Type B pancreatic cell (in vitro differentiated cells): Measurements from ENCODE around the gene PLEKHG5. TPM values are rescaled to one million over a fixed set of nuclear protein-coding genes. Genes with fewer than 3 reads are reported as not detected.

Experiments used
- DNase-seq: peaks from one replicate; pipeline ENCODE4 v3.0.0; 2021; ENCODE audit warnings: mixed read lengths; ENCODE audit not compliant: unreplicated experiment; ENCODE audit errors: extremely low spot score
- H3K27ac Mint-ChIP-seq: 2 replicates; pipeline ENCODE4 v1.8.0; 2021; ENCODE audit warnings: mild to moderate bottlenecking, mixed read lengths
- H3K27me3 Mint-ChIP-seq: 2 replicates; pipeline ENCODE4 v1.8.0; 2021; ENCODE audit warnings: mixed read lengths
- H3K36me3 Mint-ChIP-seq: 2 replicates; pipeline ENCODE4 v1.8.0; 2021; ENCODE audit warnings: mixed read lengths
- H3K4me1 Mint-ChIP-seq: one replicate; pipeline ENCODE4 v1.8.0; 2021; ENCODE audit warnings: mixed read lengths; ENCODE audit not compliant: unreplicated experiment
- H3K4me3 Mint-ChIP-seq: 2 replicates; pipeline ENCODE4 v1.8.0; 2021; ENCODE audit warnings: mild to moderate bottlenecking, mixed read lengths
- H3K9me3 Mint-ChIP-seq: 2 replicates; pipeline ENCODE4 v1.8.0; 2021; ENCODE audit warnings: mixed read lengths
- total RNA-seq: library from RNA; stranded (reverse); gene quantifications from 2 replicates; pipeline ENCODE4 v1.2.1, GENCODE V29; 2021; ENCODE audit warnings: low replicate concordance
- TF ChIP-seq, protein P1 (sequence below): fragments of 200-600 bp; sonication (generic); conservative IDR thresholded peaks from 2 replicates; pipeline ENCODE4 v1.5.0; 2021; ENCODE audit warnings: antibody characterized with exemption, mild to moderate bottlenecking

PLEKHG5 gene
- total RNA-seq, 1 donor from 2014 or later, result 30.6 TPM

DNA sequence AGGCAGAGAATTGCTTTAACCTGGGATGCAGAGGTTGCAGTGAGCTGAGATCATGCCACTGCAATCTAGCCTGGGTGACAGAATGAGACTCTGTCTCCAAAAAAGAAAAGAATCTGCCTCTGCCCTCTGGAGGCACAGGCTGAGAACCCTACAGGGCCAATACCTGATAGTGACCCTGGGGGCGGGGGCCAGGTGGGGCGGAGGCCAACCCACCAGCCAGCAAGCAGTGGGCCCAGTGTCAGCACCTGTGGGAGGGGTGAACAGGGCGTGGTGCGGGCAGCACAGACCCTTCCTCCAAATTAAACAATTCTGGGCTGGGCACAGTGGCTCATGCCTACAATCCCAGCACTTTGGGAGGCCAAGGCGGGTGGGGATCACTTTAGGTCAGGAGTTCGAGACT, 19.0 kb upstream of the PLEKHG5 start:
- Mint-ChIP-seq H3K4me3 (no peak overlapping the region), H3K36me3 (no peaks in the 10 kb centered on the region), H3K9me3 (no peaks in the 10 kb centered on the region), H3K4me1 (peaks cover 13% of the 10 kb centered on the region), H3K27ac (no peak overlapping the region), H3K27me3 (no peaks in the 10 kb centered on the region)
- TF ChIP-seq, protein P1, sequence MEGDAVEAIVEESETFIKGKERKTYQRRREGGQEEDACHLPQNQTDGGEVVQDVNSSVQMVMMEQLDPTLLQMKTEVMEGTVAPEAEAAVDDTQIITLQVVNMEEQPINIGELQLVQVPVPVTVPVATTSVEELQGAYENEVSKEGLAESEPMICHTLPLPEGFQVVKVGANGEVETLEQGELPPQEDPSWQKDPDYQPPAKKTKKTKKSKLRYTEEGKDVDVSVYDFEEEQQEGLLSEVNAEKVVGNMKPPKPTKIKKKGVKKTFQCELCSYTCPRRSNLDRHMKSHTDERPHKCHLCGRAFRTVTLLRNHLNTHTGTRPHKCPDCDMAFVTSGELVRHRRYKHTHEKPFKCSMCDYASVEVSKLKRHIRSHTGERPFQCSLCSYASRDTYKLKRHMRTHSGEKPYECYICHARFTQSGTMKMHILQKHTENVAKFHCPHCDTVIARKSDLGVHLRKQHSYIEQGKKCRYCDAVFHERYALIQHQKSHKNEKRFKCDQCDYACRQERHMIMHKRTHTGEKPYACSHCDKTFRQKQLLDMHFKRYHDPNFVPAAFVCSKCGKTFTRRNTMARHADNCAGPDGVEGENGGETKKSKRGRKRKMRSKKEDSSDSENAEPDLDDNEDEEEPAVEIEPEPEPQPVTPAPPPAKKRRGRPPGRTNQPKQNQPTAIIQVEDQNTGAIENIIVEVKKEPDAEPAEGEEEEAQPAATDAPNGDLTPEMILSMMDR, result no peak
- no peak for DNase-seq

DNA sequence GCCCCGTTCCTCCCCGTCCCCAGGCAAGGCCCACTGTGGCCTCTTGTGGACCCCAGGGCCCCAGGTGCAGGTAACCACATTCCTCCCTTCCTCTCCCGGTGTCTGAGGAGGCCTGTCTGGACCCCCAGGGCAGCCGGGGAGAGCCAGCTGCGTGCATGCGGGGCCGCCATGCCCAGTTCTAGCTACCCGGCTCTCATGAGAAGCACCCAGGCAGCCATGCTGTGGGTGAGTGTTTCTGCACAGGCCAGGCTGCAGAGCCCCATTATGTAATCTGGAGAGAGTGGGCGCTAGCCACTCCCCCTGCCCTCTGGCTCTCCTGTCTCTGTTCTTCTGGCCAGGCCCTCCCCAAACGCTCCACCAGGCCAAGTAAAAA, 18.4 kb upstream of the PLEKHG5 start:
- Mint-ChIP-seq H3K4me3 (no peak overlapping the region), H3K36me3 (no peaks in the 10 kb centered on the region), H3K4me1 (peaks cover 13% of the 10 kb centered on the region), H3K27ac (no peak overlapping the region), H3K9me3 (no peaks in the 10 kb centered on the region), H3K27me3 (no peaks in the 10 kb centered on the region)
- TF ChIP-seq, protein P1, result no peak
- DNase-seq, result no peak

DNA sequence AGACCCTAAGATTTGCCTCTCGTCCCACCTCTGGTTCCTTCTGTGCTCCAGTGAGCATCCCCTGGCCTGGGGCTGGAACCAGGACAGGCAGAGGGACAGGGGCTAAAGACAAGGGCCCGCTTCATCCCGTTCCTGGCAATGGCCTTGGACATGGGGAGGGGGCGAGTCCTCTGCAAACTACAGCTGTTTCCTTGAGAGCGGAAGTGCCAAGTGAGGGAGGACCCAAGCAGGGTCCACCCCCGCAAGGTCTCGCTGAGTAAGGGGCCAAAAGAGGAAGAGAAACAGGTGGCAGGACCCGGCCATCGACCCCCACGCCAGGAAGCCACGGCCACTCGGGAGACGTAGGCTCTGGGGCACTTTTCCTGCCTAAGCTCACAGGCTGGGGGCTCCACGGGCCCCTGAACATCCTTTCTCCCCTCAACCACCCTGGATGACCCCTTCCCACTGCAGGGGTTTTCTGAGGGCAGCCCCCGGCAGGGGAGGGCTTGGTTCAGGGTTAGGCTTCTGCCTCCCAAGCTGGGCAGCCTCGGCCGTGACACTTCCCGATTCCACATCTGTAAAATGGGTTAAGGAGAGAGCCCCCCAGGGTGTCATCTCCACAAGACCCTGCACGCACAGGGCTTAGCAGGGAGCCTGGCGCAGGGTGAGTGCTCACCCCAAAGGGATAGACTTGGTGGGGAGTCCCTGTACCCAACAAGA, 17.9 kb upstream of the PLEKHG5 start:
- no peak for DNase-seq

DNA sequence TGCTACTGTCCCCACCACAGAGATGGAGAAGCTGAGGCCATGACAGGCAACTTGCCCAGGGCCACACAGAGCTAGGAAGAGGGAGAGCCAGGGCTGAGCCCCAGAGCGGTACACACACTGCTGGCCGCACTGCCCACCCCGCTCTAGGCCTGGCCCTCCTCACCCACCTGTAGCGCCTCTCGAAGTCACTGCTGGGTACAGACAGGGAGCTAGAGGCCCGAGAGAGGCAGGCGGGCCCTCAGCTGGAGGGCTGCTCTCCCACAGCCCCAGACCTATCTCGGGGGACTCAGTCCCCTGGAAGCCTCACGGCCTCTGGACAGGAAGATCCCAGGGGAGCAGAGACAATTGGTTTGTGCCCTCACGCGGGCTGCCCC, 17.3 kb upstream of the PLEKHG5 start:
- no peaks in the 10 kb centered on the region for H3K36me3 Mint-ChIP-seq
- no peak overlapping the region for H3K4me3 Mint-ChIP-seq
- H3K27ac Mint-ChIP-seq, result no peak overlapping the region
- peaks cover 13% of the 10 kb centered on the region for H3K4me1 Mint-ChIP-seq
- DNase-seq, result no peak
- TF ChIP-seq, protein P1, result no peak
- H3K27me3 Mint-ChIP-seq, result no peaks in the 10 kb centered on the region
- no peaks in the 10 kb centered on the region for H3K9me3 Mint-ChIP-seq

More for the DNA sequence above, 17.9 kb upstream of the PLEKHG5 start:
- Mint-ChIP-seq H3K4me3 (no peak overlapping the region), H3K27ac (no peak overlapping the region), H3K27me3 (no peaks in the 10 kb centered on the region), H3K9me3 (no peaks in the 10 kb centered on the region), H3K4me1 (peaks cover 13% of the 10 kb centered on the region), H3K36me3 (no peaks in the 10 kb centered on the region)
- TF ChIP-seq, protein P1, result no peak

DNA sequence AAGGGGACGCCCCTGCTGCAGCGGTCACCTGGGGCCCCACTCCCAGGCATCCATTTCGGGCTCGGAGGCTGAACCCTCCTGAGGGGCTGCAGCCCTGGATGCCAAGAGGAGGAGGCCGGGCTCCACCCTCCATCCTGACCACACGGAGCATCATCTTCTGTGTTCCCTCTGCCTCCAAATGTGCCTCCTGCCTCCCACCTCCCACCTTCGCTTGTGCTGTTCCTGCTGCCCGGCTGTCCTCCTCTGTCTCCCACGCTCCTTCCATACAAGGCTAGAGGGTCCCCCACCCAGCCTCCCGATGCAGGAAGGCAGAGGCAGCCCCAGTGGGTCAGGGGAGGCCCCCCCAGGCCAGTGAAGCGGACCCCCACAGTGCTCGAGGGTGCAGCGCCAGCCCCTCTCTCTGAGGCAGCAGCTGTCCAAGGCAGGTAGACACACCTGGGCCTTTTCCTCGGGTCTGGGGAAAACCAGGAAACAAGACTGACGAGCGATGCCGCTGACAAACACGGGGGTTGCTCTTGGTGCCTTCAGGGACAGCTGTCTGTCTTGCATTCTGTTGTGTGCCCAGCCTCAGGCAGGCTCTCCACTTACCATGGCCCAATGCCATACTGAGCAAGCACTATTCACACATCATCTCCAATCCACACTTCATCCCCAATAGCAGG, 16.8 kb upstream of the PLEKHG5 start:
- no peak for DNase-seq
- H3K36me3 Mint-ChIP-seq, result no peaks in the 10 kb centered on the region
- no peaks in the 10 kb centered on the region for H3K9me3 Mint-ChIP-seq
- no peaks in the 10 kb centered on the region for H3K27me3 Mint-ChIP-seq
- H3K27ac Mint-ChIP-seq, result no peak overlapping the region
- peaks cover 13% of the 10 kb centered on the region for H3K4me1 Mint-ChIP-seq
- H3K4me3 Mint-ChIP-seq, result no peak overlapping the region
- TF ChIP-seq, protein P1, result no peak
